HCT116 (cell line): ENCODE measurements around the gene CYBRD1.

Experiments
- CEBPB ChIP-seq: IDR thresholded peaks from 2 replicates; pipeline ENCODE4 v1.6.1; 2012; ENCODE audit warnings: low read depth
- EGR1 ChIP-seq: IDR thresholded peaks from 2 replicates; pipeline ENCODE4 v1.6.1; 2012; ENCODE audit warnings: low read depth
- ELF1 ChIP-seq: IDR thresholded peaks from 2 replicates; pipeline ENCODE4 v1.6.1; 2012; ENCODE audit warnings: low read depth, borderline replicate concordance
- EZH2 ChIP-seq: fragments of 200-600 bp; sonication (generic); IDR thresholded peaks from 2 replicates; pipeline ENCODE4 v1.6.1; 2017; ENCODE audit warnings: antibody characterized with exemption, mixed run types
- EZH2phosphoT487 ChIP-seq: fragments of 200-600 bp; IDR thresholded peaks from 2 replicates; pipeline ENCODE4 v1.6.1; 2018; ENCODE audit warnings: antibody characterized with exemption, borderline replicate concordance
- FOSL1 ChIP-seq: IDR thresholded peaks from 2 replicates; pipeline ENCODE4 v1.6.1; 2012; ENCODE audit warnings: low read depth
- JUND ChIP-seq: IDR thresholded peaks from 2 replicates; pipeline ENCODE4 v1.6.1; 2012
- POLR2A ChIP-seq: IDR thresholded peaks from 2 replicates; pipeline ENCODE4 v1.7.0; 2011; ENCODE audit warnings: borderline replicate concordance; ENCODE audit not compliant: insufficient read depth, insufficient read length; ENCODE audit errors: extremely low read depth
- POLR2AphosphoS5 ChIP-seq: IDR thresholded peaks from 2 replicates; pipeline ENCODE4 v1.6.1; 2011; ENCODE audit warnings: mild to moderate bottlenecking, low read depth, low read length, moderate library complexity
- ZNF274 ChIP-seq: fragments of 200-500 bp; sonication (Bioruptor generic); IDR thresholded peaks from 2 replicates; pipeline ENCODE4 v1.6.1; 2014; ENCODE audit warnings: mild to moderate bottlenecking, low read depth, low read length, inconsistent platforms
- TF ChIP-seq, protein P1 (sequence below), 3 experiments: fragments of 200-600 bp in 1 of 3; sonication (generic) in 1 of 3; IDR thresholded peaks in 2 of 3; conservative IDR thresholded peaks in 1 of 3; 2 replicates each; pipeline ENCODE4 v1.5.1; 2012 to 2017; ENCODE audit warnings: low read depth in 2 of 3, low read length in 2 of 3, antibody characterized with exemption in 1 of 3, borderline replicate concordance in 1 of 3, control low read depth in 1 of 3, mild to moderate bottlenecking in 1 of 3, mixed read lengths in 1 of 3, mixed run types in 1 of 3, moderate library complexity in 1 of 3; ENCODE audit not compliant: insufficient read depth in 1 of 3

DNA sequence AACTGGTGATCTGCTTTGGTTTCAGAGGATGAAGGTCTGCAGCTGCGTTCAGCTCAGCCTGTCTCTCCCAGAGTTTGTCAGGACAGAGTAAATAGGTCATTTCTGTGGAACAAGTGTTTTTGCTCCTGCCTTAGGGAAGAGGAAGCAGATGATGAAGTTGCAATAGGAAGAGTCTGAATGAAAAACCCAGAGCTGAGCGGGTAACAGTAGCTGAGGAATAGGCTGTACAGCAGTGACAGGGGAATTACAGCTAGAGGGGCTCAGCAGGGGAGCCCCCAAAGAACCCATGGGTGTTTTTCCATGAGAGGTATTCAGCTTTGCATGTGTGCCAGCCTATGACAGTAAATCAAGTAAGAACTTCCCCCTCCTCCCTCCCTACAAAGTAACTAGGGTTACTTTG, 10.3 kb upstream of the CYBRD1 start:
- TF ChIP-seq POLR2A = no peak
- TF ChIP-seq EZH2 = no peak
- TF ChIP-seq, protein P1, sequence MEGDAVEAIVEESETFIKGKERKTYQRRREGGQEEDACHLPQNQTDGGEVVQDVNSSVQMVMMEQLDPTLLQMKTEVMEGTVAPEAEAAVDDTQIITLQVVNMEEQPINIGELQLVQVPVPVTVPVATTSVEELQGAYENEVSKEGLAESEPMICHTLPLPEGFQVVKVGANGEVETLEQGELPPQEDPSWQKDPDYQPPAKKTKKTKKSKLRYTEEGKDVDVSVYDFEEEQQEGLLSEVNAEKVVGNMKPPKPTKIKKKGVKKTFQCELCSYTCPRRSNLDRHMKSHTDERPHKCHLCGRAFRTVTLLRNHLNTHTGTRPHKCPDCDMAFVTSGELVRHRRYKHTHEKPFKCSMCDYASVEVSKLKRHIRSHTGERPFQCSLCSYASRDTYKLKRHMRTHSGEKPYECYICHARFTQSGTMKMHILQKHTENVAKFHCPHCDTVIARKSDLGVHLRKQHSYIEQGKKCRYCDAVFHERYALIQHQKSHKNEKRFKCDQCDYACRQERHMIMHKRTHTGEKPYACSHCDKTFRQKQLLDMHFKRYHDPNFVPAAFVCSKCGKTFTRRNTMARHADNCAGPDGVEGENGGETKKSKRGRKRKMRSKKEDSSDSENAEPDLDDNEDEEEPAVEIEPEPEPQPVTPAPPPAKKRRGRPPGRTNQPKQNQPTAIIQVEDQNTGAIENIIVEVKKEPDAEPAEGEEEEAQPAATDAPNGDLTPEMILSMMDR (IDR thresholded peaks at IDR 0.05 in 2 of 3, conservative IDR thresholded peaks at IDR 0.05 in 1 of 3; ENCODE audit: borderline replicate concordance in 1 of 3, insufficient read depth in 1 of 3, low read depth in 2 of 3, low read length in 2 of 3) = no peak
- TF ChIP-seq POLR2AphosphoS5 = no peak
- TF ChIP-seq JUND = no peak
- no peak for TF ChIP-seq ELF1
- TF ChIP-seq EGR1 = no peak
- TF ChIP-seq ZNF274 = no peak
- TF ChIP-seq FOSL1 = no peak
- TF ChIP-seq CEBPB = no peak
- no peak for TF ChIP-seq EZH2phosphoT487
